OCI-LY1 (cell line): ENCODE measurements around the gene CAMP.

Source experiments
- CTCF ChIP-seq: fragments of 200-600 bp; sonication (generic), shearing (Covaris generic); IDR thresholded peaks from 2 replicates; pipeline ENCODE4 v1.5.1; 2017; ENCODE audit warnings: mild to moderate bottlenecking, antibody characterized with exemption, low read length, moderate library complexity, mixed read lengths
- EZH2 ChIP-seq: fragments of 200-600 bp; sonication (generic), shearing (Covaris generic); IDR thresholded peaks from 2 replicates; pipeline ENCODE4 v1.8.0; 2017; ENCODE audit warnings: borderline replicate concordance, mixed run types, mild to moderate bottlenecking, antibody characterized with exemption, low read length, moderate library complexity, mixed read lengths

- no peak for TF ChIP-seq EZH2
- TF ChIP-seq CTCF, result no peak
Measured at GRCh38 chr3:48267782-48268181, 44.5 kb downstream of the CAMP start.
